Right lung (tissue), 5 donors: Measurements from ENCODE around the gene AFAP1L2. TPM values are rescaled to one million over a fixed set of nuclear protein-coding genes. Genes with fewer than 3 reads are reported as not detected.

Experiments
- DNase-seq, 2 donors: peaks; one replicate each; pipeline ENCODE4 v3.0.0-alpha.2; 2013
- polyA plus RNA-seq, 5 donors: library from polyadenylated mRNA; unstranded; fragments of 120-200 nt; gene quantifications; one replicate each; pipeline versions ENCODE4 v1.2.1 to v1.2.3, GENCODE V29; 2013; ENCODE audit warnings: inconsistent platforms in 1 of 5, low replicate concordance in 1 of 5; ENCODE audit not compliant: insufficient read length in 5 of 5, insufficient read depth in 1 of 5

The AFAP1L2 gene
- polyA plus RNA-seq, 5 donors, result 30.3 to 38.1 (median 33.8) TPM

DNA sequence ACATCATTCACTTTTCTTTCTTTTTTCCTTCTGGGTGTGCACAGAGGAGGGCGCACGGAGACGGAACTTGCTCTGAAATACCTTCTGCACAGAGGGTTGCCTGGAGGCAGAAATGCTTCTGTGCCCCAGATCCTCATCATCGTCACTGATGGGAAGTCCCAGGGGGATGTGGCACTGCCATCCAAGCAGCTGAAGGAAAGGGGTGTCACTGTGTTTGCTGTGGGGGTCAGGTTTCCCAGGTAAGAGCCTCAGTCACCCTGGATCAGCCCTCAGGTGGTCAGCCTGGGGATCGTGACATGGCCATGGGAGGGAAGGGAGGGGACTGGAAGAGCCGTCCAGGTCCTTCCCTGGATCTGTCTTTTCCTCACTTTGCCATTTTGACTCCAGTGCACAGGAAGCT is 131.6 kb downstream of the AFAP1L2 start:
- DNase-seq, result no peak

DNA sequence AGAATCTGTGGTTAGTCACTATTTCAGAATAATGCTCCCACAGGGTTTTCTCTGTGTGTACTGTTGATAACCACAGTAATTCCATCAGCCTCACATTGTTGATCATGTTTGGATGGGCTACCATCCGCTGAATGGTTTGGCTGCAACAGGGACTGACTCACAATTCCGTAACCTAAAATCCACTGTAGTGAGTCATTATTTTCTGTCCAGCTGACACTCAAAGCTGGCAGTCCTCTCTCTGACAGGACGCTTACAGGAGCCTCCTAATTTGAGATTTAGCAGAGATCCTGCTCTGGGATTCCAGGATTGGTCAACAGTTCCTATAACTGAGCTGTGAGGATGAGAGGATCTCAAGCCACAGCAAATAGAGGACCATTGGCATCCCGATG is 132.5 kb downstream of the AFAP1L2 start:
- no peak for DNase-seq

DNA sequence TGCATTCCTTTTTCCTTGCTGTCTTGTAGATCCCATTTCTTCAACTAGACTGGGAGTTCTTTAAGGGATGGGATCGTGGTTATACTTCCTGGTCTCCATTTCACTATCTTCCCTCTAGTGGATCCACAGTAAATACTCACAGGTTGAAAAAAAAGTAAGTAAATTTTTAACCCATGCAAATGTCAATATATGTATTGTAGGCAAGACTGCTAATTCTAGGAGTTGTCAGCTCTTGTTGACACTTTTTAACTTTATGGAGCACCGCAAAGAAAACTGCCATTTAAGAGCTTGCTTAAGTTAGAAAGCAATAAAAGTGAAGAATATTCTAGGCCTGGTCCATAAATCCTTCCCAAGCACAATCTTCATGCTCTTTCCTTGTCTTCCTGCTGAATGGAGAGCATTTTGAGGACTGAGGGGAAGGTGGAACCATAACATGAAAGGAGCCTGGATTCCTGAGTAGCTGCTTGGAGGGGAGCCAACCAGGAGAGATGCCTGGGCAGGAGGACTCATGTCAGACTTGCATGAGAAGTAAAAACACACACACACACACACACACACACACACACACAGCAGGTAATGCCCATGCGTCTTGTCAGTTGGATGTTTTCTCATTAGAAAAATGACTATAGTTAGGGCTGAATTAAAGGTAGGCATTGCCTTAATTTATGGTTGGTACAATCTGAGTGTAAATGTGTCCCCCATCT is 133.1 kb downstream of the AFAP1L2 start:
- DNase-seq, result peak; percentile 39 to 41

DNA sequence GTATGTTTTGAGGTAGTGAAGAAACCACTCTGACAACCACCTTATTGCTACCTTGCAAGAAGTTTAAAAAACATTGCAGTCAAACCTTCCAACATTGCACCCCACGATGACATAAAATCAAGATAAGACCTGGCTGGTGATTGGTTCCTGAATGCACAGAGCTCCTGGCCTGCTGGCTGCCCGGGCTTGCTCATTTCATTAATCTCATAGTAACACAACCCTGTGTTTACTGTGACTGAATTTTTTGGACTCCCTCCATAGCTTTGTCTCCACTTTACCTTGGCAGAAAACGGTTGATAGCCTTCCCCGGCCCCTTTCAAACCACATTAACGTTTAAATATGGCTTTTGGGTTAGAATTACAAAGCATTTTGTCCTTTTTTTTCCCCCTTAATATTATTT is 137.8 kb downstream of the AFAP1L2 start:
- peak in 1 of 2 donors; percentile 27 for DNase-seq

DNA sequence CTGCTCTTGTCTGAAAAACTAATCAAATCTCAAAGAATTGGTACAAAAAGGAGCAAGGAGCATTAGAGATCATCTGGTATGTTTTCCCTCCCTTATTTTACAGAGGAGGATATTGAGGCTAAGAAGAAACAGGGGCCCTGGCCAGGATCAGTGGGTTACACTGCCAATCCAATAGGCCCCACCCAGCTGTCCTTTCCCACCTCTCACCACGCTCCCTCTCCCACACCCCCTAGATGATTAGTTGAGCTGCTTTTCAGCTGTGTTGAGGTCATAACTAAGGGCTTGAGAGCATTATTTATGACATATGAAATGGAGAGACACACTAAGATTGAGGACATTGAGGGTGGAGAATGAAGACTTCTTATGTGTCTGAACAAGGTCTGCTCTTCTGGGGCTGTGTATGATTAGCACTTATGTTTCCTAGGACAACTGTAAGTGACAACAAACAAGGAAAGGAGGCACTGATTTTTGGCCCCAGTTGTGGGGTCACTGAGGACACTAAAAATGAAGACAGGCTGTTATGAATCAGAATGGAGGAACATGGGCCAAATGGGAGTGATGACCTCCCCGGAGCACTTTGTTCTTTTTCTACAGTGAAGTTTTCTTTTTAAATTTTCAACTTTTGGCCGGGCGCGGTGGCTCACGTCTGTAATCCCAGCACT is 138.8 kb downstream of the AFAP1L2 start:
- no peak for DNase-seq

DNA sequence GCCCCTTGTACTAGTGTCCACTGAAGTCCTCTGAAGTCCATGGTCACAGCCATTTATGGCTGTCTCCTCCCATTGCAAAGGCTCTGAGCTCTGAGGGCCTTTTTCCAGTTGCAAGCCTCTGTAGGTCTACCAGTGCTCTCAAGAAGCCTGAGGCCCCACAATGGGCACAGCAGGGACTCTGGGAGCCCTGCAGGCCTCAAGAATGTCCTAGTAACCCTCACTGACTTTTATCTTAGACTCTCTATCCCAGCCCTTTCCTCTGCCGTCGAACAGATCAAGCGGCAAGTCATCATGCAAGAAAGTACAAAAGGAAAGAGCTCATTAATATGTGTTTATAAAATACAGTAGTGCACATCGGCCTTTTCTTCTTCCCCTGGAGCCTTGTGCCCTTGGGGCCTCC is 141.8 kb downstream of the AFAP1L2 start:
- DNase-seq, result no peak

DNA sequence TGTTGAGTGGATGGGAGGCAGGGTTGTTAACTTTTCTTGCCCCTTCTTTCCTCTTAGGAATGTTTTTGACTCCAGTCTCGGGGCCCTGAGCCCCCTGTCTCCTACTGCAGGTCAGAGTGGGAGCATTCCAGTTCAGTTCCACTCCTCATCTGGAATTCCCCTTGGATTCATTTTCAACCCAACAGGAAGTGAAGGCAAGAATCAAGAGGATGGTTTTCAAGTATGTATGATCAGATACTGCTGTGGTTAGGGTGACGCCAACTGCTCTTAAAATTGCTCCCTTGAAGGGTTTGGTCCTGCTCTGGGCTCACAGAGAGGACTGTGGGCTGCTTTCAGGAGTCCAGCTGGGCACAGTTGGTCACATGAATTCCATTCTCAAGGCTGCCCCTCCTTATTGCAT is 143.2 kb downstream of the AFAP1L2 start:
- no peak for DNase-seq

DNA sequence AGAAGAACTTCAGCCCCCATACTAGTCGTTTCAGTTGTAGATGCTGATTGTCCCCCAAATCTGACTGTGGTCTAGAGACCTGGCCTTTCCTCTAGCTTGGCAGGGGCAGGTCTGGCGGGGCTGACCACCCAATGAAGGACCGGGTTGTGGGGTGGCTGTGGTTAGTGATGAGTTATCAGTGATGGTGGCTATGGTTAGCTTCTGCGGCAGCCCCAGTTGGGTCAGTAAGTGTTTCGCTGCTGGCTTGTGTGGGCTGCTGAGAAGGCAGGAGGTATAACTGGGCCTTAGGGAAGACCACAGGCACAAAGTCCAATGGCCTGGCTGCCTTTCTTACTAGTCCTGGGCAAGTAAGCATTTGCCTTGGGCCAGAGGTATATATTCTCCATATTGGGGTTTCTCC is 143.9 kb downstream of the AFAP1L2 start:
- DNase-seq, result no peak

DNA sequence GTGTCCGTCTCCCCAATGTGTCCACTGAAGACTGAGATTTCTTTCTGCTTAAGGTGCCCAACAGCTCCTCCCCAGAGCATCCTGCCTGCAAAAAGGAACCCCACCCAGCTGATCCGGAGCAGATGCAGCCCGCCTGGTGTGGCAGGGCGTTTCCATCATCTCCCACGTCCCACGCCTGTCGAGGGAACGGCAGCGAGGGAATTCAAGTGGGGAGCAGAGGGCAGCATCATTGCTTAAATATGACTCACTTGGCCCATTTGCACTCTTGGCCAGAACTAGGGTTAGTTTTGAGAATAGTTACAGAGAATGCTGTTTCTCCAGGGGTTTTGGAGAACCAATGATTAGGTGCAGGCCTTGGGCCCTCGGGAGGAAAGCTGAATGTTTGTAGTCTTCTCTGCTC is 144.5 kb downstream of the AFAP1L2 start:
- no peak for DNase-seq

DNA sequence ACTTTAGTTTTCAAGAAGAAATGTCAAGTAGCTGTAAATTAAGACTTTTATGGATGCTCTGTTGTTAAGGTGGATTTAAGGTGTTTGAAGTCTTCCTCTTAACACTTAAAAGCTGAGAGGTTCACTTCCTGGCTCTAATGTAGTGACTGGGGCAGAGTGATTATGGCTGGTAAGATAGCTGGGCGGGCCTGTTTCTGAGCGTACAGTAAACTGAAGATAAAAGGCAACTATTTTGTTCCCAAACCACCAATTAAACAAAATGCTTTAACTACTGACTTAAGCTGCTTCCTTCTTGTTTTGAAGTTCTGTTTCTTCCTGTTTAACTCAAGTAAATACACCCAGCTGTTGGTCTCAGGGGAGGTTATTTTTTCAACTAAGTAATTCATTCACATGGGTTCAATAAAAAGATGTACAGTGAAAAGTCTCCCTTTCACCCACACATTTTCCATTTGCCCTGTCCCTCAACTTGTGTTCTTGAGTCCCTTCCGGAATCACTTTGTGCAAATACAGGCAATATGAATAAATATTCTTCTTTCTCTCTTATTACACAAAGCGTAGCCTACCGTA is 145.9 kb downstream of the AFAP1L2 start:
- DNase-seq, result peak in 1 of 2 donors; percentile 23

DNA sequence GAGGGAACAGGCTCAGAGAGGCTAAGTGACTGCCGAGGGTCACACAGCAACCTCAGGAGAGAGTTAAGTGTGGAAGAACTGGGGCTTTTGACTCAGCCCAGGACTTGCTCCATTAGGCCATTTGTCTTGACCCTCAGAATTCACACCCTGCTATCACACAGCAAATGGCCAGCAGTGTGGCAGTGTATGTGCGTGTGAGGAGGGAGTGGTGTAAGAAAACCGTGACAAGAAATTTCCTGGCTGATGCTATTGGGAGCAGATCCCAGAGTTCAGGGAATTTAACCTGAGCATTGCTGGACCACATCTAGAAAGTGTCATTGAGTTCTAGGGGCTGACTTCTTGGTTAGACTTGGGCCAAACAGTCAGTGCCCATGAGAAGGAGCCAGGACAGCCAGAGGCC is 146.8 kb downstream of the AFAP1L2 start:
- DNase-seq, result no peak

DNA sequence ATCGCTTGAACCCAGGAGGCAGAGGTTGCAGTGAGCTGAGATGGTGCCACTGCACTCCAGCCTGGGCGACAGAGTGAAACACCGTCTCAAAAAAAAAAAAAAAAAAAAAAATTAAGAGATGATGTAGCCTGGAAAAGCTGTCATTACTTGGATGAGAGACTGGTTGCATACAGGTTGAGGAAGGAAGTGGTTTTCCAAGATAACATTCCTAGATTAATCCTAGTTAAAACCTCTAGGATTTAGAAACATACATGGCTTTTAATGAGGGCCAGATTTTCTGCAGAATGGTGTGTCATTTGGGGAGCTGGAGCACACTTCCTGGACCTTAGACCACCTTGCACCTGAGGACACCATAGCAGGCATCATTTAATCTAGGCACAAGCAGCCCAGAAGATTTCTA is 147.5 kb downstream of the AFAP1L2 start:
- DNase-seq, result no peak

DNA sequence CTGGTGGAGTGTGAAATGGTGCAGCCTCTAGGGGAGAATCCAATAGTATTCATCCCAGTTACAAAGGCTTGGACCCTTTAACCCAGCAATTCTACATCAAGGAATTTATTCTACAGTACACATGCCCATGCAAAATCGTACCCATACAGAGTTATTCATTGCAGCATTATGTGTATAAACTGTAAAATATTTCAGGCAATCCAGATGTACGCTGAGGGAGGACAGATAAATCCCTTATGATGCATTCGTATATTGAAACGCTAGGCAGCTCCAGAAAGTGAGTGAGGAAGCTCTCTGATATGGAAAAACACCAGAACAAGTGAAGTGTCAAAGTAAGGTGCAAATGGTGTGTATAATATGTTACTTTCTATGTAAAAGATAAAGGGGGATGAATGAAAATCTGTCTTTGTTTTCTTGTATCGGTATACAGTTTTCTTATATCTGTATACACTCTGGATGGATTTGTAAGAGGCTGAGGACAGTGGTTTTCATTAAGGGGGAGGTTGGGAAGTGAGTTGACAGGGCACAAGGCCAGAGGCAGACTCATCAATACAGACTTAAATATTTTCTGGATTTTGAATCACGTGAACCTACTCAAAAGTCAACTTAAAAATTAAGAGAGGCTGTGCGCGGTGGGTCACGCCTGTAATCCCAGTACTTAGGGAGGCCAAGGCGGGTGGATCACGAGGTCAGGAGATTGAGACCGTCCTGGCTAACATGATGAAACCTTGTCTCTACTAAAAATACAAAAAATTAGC is 148.1 kb downstream of the AFAP1L2 start:
- DNase-seq, result no peak

DNA sequence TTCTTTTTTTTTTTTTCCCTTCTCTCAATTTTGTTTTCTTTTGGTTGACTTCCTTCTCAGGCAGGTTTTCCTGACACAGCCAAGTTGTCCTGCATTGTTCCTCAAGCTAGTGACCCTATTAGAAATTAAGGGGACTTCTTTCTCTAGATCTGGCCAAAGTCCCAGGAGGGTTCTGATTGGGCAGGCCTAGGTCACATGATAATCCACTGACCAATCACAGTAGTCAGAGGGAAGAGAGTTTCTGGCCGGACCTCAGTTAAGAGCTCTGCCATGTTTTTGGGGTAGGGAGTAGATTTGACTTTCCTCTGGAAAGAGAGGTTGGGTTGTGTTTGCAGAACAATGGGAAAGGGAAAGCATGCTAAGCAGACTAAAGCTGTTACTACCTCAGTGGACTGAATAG is 149.1 kb downstream of the AFAP1L2 start:
- no peak for DNase-seq

DNA sequence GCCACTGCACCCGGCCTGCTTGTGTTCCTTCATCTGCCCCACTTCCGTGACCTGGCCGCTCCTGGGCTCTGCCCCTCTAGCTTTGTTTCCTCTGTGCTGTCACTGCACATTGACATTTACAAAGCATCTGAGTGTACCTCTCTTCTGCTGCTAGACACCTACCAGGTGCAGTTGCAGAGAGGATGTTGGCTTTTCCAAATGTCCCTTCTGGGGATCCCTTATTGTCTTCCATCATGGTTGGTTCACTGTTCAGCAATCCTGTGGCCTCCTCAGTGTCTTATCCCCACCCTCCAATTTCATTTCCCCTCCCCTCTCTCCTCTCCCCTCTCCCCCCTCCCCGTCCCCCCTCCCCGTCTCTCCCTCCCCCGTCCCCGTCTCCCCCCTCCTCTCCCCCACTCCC is 151.4 kb downstream of the AFAP1L2 start:
- no peak for DNase-seq

DNA sequence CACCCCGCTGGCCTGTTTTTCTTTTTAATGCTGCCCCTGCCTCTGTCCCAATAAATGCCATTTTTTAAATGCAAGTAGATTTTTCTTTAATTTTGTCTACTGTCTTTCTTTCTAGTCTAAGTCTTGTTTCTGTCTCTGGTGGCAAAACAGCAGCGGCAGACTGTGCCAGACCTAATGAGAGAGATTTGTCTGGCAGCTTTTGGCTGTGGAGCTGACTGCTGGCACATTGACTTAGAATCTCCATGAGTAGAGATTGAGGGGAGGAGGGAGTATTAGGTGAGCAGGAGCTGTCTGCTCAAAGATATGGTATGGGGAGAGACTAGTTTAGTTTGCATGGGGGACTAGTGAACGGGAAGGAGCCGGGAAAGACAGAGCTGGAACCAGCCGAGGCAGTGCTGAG is 152.2 kb downstream of the AFAP1L2 start:
- no peak for DNase-seq

DNA sequence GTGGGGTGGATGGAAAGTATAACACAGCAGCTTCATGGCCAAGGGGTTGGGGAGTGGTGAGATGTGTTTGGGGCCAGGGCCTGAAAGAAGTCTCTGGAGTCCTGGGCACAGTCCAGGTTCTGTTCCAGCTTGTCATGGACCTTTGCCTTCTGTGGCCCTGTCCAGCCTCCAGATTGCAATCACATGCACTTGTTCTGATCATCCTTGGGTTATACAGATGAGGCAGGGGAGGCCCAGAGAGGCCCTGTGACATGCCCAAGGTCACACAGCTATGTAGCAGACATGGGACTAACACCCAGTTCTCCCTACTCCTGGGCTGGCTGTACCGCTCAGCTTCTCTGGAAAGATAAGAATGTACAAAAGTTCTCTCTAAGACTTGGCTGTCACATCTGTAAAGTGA is 153.6 kb downstream of the AFAP1L2 start:
- no peak for DNase-seq

DNA sequence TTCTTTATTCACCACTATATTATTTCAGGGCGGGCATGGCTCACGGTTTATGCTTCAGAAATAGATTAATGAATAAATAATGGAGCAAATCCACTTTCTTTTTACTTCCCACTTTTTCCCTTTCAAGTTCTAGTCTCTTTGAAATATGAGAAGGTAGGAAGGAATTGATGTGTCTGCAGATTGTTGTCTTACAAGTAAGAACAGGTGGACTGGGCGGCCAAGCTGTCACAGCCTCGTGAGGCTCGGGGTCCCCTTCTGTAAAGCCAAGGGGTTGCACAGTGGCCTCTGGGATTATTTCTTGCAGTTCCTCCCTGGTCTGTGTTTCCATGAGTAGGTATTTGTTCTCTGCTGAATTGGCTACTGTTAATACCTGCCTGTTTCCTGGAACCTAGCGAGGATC is 154.1 kb downstream of the AFAP1L2 start:
- DNase-seq, result no peak

DNA sequence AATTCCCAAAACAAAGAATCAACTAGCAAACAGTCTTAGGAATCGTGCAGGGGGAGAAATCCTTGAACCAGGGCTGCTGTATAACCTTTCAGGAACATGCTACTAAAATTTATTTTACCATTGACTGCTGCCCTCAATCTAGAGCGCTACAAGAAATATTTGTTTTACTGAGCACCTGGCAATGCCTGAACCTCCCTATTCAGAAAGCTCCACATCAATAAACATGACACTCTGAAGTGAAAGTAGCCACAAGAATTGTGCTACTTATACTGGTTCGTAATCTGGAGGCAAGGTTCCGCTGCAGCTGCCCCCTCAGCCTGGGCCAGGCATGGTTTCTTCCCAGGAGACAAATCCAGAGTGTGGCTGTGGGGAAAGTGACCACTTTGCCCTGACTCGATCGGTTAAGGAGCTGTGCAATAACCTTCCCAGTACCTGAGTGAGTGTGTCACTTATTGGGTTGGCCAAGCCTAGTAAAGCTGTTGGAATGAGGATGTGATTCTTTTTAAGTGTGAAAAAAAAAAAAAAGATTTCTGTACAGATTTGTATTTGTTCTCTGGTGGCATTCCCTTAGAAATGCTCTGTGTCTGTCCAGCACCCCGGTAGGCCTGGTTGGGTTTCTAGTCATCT is 157.5 kb downstream of the AFAP1L2 start:
- DNase-seq, result no peak

DNA sequence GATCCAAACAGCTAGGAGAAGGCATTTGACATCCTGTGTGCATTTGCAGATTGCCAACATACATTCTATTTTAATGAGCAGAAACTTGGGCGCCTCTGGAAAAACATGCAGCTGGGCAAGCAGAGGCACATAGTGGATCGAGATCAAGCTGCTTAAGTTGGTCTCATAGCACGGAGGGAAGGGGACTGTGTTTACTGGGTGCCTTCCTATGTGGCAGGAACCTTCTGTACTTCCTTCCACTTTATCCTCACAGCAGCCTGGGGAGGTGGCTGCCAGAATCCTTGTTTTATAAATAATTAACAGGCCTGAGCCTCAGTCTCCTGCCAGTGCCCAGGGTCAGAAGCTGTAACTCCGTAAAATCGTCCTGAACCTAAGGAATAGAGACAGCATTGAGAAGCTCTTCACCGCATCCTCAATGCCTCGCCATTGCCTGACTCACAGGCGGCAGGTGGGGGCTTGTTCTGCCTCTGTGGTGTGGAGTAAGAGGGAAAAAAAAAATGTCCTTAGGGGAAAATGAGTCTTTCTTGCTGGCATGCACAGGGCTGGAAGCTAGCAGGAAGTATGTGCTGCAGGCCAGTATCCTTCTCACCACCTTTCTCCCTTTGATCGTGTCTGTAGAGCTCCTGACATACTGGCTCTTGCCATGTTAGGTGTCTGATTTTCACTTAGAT is 159.0 kb downstream of the AFAP1L2 start:
- no peak for DNase-seq
